ENCODE results near the gene C2orf81.
"Not testable (repeated sequence)": the region's sequence is repeated elsewhere in the genome, so short reads cannot be mapped to it uniquely, and the experiment has no call there.

DNA sequence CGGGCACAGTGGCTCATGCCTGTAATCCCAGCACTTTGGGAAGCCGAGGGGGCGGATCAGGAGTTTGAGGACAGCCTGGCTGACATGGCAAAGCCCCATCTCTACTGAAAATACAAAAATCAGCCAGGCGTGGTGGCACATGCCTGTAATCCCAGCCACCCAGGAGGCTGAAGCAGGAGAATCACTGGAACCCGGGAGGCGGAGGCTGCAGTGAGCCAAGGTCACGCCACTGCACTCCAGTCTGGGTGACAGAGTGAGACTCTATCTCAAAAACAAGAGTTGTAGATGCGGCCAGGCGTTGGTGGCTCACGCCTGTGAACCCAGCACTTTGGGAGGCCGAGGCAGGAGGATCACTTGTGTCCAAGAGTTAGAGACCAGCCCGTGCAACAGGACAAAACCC, 49.3 kb upstream of the C2orf81 start:
- TF ChIP-seq, protein P1, sequence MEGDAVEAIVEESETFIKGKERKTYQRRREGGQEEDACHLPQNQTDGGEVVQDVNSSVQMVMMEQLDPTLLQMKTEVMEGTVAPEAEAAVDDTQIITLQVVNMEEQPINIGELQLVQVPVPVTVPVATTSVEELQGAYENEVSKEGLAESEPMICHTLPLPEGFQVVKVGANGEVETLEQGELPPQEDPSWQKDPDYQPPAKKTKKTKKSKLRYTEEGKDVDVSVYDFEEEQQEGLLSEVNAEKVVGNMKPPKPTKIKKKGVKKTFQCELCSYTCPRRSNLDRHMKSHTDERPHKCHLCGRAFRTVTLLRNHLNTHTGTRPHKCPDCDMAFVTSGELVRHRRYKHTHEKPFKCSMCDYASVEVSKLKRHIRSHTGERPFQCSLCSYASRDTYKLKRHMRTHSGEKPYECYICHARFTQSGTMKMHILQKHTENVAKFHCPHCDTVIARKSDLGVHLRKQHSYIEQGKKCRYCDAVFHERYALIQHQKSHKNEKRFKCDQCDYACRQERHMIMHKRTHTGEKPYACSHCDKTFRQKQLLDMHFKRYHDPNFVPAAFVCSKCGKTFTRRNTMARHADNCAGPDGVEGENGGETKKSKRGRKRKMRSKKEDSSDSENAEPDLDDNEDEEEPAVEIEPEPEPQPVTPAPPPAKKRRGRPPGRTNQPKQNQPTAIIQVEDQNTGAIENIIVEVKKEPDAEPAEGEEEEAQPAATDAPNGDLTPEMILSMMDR (IDR thresholded peaks at IDR 0.05; ENCODE audit: insufficient read depth, low read length): not testable (repeated sequence)
- TF ChIP-seq GABPA, POLR2AphosphoS5 (IDR thresholded peaks at IDR 0.05; ENCODE audit: low read depth): not testable (repeated sequence)
- TF ChIP-seq, protein P2, sequence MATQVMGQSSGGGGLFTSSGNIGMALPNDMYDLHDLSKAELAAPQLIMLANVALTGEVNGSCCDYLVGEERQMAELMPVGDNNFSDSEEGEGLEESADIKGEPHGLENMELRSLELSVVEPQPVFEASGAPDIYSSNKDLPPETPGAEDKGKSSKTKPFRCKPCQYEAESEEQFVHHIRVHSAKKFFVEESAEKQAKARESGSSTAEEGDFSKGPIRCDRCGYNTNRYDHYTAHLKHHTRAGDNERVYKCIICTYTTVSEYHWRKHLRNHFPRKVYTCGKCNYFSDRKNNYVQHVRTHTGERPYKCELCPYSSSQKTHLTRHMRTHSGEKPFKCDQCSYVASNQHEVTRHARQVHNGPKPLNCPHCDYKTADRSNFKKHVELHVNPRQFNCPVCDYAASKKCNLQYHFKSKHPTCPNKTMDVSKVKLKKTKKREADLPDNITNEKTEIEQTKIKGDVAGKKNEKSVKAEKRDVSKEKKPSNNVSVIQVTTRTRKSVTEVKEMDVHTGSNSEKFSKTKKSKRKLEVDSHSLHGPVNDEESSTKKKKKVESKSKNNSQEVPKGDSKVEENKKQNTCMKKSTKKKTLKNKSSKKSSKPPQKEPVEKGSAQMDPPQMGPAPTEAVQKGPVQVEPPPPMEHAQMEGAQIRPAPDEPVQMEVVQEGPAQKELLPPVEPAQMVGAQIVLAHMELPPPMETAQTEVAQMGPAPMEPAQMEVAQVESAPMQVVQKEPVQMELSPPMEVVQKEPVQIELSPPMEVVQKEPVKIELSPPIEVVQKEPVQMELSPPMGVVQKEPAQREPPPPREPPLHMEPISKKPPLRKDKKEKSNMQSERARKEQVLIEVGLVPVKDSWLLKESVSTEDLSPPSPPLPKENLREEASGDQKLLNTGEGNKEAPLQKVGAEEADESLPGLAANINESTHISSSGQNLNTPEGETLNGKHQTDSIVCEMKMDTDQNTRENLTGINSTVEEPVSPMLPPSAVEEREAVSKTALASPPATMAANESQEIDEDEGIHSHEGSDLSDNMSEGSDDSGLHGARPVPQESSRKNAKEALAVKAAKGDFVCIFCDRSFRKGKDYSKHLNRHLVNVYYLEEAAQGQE (IDR thresholded peaks at IDR 0.05; ENCODE audit: insufficient replicate concordance, low read depth): not testable (repeated sequence)

All from HL-60 (cell line).